GM12801 (cell line): ENCODE results near the gene FAM131A.

Source experiments
- TF ChIP-seq, protein P1 (sequence below): IDR thresholded peaks from one replicate; pipeline ENCODE4 v1.5.1; 2011; ENCODE audit warnings: control low read depth; ENCODE audit not compliant: insufficient read length; ENCODE audit errors: extremely low read depth

Gene FAM131A

DNA sequence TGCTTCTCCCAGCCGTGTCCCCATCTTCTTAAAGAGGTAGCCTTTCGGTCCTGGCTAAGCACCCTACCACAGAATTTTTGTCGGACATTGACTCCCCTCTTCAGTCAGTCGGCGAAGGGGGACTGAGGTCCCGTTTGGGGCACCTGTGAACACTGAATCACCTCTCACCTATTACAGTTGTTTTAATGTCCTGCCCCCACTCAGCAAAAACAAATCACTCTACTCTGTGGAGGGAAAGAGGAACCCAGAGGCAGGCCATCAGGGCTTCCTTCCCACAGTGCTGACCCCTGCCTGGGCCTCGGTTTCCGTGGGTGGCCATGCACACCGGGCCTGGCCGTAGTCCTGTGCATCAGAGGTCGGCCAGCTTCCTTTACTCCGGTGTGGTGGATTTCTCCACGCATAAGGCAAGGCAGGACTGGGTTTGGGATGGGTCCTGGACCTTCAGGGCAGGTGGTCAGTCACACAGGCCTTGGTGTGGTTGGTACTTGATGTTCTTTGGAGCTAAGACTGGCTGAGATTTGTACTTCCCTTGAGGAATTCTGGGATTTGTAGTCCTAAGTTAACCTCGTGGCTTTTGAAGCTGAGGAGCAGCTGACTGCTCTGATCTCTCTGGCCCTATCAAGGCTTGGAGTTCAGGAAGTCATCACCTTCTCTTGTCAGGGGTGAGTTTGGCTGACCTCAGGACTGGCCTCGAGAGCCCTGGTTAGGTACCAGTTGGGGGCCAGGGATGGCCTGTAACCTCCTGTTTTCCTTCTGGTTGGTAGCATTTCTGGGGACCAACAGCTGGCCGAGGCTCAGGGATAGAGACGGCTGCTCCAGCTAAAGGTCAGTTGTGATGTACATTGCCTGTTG is 627 bp upstream of the FAM131A start:
- TF ChIP-seq, protein P1, sequence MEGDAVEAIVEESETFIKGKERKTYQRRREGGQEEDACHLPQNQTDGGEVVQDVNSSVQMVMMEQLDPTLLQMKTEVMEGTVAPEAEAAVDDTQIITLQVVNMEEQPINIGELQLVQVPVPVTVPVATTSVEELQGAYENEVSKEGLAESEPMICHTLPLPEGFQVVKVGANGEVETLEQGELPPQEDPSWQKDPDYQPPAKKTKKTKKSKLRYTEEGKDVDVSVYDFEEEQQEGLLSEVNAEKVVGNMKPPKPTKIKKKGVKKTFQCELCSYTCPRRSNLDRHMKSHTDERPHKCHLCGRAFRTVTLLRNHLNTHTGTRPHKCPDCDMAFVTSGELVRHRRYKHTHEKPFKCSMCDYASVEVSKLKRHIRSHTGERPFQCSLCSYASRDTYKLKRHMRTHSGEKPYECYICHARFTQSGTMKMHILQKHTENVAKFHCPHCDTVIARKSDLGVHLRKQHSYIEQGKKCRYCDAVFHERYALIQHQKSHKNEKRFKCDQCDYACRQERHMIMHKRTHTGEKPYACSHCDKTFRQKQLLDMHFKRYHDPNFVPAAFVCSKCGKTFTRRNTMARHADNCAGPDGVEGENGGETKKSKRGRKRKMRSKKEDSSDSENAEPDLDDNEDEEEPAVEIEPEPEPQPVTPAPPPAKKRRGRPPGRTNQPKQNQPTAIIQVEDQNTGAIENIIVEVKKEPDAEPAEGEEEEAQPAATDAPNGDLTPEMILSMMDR, result no peak

DNA sequence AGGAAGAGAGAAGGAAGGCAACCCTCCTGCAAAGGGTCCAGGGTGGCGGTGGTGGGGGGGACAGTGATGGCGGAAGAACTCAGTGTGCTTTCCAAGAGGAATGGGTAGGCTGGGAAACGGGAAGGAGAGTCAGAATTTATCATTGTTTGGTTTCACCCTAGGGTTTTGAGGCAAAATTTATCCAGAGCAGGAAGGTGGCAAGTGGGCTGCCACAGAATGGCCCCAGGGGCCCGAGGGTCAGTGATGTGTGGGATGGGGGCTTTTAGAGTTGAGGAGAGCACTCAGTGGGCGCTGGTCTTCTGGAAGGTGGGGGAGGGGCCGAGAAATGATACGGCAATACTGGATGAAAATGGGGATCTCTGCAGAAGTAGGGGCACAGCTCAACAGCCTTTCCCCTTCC is 581 bp downstream of the FAM131A start:
- TF ChIP-seq, protein P1, result no peak

DNA sequence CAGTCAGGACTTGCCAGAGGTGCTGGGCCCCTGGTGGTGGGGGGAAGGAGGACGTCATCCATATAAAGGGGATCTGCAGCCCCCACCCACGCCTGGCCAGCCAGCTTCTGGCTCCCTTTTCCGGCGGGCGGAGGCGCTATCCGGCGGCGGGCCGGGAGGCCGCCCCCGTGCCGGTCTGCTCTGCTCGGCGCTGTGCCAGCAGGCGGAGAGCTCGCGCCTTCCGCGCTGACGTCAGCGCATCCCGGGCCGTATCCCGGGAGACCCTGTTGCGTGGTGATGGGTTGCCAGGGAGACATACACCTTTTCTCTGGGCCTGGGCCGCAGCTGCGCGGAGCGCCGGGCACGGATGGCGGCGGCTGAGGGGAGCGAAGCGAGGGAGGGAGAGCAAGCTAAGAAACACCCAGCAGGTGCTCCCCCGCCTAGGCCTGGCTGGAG is 1.1 kb downstream of the FAM131A start:
- TF ChIP-seq, protein P1, result no peak

DNA sequence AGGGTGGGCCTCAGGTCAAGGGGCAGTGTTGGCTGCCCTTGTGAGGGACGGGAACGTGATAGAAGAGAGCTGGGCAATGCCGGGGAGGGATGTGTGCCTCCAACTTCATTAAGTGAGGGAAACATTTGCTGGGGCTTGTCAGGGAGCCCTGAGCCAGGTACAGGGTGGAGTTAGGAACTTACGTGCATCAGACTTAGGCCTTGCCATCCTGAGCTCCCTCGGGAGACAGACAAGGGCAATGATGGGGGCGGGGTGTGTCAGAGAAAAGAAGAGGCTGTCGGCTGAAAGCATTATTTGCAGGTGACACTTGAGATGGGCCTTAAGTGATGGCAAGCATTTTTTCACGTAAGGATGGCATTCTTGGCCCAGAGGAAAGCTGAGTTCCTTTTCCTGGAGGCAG is 1.6 kb downstream of the FAM131A start:
- TF ChIP-seq, protein P1, result no peak

DNA sequence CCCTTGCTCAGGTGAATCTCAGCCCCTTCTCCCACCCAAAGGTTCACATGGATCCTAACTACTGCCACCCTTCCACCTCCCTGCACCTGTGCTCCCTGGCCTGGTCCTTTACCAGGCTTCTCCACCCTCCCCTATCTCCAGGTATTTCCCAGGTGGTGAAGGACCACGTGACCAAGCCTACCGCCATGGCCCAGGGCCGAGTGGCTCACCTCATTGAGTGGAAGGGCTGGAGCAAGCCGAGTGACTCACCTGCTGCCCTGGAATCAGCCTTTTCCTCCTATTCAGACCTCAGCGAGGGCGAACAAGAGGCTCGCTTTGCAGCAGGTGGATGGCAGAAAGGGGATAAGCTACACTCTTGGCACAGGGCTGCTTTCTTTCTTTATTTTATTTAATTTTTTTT is 4.5 kb downstream of the FAM131A start:
- TF ChIP-seq, protein P1, result no peak

DNA sequence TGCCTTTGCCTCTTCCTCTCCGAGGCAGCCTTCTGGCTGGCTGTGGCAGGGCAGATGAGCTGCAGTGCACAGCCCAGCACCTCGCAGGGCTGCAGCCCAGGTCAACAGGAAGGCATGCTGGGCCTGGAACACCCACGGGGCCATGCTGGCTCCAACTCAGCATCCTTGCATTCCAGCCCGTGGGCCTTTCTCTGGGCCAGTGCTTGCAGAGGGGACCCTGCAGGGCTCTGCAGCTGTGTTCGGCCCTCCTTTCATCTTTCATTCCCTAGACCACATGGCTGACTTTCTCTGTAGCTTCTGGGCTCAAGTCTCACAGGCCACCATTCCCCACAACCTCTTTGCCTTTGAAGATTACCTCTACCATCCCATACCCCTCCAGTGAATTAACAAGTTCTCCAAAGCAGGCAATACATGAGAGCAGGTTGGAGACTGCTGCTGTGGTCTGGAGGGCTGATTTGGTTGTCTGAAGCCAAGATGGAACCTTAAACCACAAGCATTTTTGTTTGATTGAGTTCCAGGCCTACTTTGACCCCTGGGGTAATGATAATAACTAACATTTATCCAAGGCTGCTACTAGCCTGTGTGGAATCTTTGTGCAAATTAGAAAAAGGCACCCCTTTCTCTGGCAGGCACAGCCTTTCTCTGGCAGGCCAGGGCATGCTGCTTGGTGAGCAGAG is 5.9 kb downstream of the FAM131A start:
- TF ChIP-seq, protein P1, result no peak

DNA sequence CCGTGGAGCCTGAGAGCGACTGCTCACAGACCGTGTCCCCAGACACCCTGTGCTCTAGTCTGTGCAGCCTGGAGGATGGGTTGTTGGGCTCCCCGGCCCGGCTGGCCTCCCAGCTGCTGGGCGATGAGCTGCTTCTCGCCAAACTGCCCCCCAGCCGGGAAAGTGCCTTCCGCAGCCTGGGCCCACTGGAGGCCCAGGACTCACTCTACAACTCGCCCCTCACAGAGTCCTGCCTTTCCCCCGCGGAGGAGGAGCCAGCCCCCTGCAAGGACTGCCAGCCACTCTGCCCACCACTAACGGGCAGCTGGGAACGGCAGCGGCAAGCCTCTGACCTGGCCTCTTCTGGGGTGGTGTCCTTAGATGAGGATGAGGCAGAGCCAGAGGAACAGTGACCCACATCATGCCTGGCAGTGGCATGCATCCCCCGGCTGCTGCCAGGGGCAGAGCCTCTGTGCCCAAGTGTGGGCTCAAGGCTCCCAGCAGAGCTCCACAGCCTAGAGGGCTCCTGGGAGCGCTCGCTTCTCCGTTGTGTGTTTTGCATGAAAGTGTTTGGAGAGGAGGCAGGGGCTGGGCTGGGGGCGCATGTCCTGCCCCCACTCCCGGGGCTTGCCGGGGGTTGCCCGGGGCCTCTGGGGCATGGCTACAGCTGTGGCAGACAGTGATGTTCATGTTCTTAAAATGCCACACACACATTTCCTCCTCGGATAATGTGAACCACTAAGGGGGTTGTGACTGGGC is 7.3 kb downstream of the FAM131A start:
- TF ChIP-seq, protein P1, result no peak
